NCI-H2196 (cell line): ENCODE data around the gene ZNF189.
A peak's percentile ranks its signal among the peaks of the same experiment; 100 is the strongest.

Experiments used
- DNase-seq: peaks from one replicate; lab custom pipeline; 2025; ENCODE audit not compliant: unreplicated experiment; lab: John Stamatoyannopoulos, UW

ZNF189 gene

DNA sequence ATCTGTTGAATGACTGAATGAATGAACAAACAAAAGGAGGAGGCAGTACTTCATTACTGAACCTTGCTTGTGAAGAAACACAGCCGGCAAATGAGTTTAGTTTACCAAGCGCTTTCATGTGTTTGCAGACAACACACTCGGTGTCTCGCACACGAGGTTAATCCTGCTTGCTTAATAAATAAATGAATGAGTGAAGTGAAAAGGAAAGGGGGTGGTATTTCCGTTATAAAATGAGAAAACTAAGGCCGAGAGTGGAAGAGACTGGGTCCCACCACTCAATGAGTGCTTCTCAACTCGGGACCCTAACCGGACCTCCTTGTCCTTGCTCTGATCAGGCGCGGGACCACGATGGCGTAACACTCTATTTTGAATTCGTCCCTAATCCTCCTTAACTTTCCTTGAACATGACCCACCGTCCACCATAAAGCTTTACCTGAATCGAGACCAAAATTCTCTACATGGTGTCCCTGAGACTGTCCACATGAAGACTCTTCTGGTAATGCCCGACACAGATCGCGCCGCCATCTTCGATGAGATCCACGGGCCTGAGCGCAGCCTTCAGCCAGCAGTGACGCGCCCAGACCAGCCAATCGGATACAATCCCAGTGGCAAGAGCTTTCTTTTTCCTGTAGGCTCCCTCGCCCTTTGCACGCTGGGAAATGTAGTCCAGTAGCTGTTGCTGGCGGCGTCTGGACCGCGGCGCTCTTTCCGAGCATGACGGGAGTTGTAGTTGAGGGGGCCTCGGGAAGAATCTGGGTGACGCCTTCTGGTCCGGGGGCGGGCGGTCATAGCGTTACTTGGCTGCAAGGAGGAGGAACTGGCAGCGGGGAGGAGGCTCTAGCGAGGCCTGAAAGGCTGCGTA is at the start of gene ZNF189, which contains the start of gene MRPL50:
TSS of gene ZNF189 (plus strand) at position 784 of the 862 bp plus-strand sequence. CDS start 306 bp downstream, outside the sequence.
TSS of gene MRPL50 (minus strand) at position 551 of the 862 bp plus-strand sequence. CDS start at position 525, 26 bp downstream.
- DNase-seq = peak; percentile 96

DNA sequence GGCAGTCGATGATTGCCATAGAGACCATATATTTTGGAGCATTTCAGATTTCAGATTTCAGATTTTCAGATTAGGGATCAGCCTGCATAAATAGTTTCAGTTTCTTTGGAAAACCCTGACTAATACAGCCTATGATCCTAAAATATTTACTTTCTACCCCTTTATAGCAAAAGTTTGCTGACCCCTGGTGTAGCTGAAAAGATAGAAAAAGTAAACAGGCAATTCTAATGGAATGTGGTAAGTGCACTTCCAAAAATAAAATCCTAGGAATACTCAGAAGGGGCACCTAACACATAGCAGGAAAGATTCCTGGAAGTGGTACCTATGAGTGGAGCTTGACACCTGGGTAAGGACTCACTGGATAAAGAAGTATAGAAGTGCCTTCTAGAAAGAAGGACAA is 48.4 kb upstream of the ZNF189 start:
- no peak for DNase-seq

GRCh38 chr9:101352892-101353463 is 45.7 kb upstream of the ZNF189 start:
- no peak for DNase-seq

DNA sequence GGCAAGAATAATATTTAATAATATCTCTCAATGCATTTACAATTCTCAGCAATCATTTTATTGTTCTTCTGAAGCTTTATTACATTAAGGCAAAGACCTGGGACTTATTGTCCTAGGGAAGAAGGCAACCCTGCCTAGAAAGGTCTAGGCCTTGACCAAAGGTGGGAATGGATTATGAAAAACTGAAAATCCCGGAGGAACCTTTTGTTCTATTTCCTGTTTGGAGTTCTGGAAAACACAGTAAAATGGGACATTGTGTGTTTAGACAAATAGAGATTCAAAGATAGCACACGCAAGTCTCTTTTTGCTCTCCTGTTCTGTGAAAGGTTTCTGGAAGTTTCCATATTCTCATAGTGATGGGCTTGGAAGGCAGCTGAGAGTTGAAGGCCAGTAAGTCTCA is 45.0 kb upstream of the ZNF189 start:
- no peak for DNase-seq

DNA sequence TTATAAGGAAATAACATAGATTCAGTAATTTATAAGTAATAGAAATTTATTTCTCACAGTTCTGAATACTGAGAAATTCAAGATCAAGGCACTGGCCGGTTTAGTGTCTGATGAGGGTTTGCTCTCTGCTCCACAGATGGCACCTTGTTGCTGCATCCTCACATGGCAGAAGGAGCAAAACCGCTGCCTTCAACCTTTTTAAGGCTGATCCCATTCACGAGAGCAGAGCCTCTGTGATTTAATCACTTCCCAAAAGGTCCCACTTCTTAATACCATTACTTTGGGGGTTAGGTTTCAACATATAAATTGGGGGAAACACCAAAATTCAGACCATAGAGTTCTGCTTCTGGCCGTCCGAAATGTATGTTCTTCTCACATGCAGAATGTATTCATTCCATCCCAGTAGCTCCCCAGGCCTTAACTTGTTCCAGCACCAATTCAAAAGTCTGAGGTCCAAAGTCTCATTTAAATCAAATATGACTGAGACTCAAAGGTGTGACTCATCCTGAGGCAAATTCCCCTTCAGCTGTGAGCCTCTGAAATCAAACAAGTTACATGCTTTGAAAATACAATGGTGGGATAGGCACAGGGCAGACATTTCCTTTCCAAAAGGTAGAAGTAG is 44.4 kb upstream of the ZNF189 start:
- no peak for DNase-seq

DNA sequence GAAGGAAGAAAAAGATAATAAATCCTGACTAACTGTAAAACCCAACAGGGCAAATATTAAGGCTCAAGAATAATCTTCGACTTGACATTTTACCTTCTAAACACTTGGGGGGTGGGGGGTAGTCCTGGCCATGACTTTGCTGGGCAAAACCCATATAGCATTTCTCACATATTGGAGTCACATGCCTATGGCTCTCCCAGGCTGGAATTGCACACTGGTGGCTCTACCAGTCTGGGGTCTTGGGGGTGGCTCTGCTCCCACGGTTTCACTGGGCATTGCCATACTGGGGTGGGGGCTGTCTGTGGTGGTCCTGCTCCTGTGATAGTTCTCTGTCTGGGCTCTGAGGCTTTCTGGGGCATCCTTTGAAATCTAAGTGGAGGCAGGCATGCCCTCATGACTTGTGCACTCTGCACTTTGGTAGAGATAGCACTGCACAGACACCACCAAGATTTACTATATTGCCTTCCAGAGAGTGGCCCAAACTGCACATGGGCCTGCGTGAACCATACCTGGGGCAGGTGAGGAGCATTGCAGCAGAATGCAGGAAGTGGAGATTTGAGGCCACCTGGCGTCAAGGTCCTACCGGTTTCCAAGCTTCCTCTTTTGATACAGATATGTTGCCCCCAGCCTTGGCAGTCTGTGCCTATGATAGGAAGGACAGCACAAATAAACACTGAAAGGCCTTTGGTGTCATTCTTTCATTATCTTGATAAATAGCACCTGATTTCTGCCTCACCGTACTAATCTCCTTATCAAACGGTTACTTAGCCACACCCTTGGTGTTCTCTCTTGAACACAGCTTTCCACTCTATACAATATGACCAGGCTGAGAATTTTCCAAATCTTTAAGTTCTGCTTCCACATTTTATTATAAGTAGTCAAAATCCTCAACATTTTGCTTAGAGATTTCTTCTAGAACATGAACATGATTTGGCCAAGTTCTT is 43.6 kb upstream of the ZNF189 start:
- DNase-seq = no peak

- no peak for DNase-seq
Measured at GRCh38 chr9:101356619-101357018, 42.0 kb upstream of the ZNF189 start.

- DNase-seq = no peak
Measured at GRCh38 chr9:101359679-101360078, 39.0 kb upstream of the ZNF189 start.

DNA sequence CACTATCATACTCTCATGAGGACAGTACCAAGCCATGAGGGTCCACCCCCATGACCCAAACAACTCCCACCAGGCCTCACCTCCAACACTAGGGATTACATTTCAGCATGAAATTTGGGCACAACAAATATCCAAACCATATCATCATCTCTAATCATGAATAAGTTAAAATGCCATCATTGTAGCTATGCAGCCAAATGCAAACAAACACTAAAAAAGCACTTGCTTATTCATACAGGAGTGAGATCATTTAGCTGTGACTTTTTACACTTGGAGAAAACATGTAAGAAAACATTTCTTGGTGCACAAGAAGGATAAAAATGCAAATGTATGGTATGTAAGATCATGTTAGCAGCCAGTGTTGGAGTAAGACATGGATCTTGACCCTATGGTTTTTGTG is 38.0 kb upstream of the ZNF189 start:
- DNase-seq = no peak

DNA sequence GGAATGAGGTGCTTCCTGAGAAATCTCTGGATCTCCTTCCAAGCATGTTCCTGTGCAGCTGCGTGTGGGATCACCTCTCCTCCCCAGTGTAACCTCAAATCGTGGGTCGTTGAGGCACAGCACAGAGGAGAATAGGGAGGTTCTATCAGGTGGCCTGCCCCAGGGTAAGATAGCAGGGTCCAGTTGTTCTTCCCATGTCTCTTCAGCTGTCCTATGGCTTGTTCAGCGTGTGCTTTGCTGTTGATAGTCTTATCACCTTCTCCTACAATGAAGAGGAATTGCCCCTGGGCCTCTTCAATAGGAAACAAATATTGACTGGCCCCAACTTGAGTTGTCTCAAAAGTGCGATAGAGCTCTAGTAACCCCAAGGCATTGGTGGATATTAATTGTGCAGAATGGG is 36.2 kb upstream of the ZNF189 start:
- no peak for DNase-seq

DNA sequence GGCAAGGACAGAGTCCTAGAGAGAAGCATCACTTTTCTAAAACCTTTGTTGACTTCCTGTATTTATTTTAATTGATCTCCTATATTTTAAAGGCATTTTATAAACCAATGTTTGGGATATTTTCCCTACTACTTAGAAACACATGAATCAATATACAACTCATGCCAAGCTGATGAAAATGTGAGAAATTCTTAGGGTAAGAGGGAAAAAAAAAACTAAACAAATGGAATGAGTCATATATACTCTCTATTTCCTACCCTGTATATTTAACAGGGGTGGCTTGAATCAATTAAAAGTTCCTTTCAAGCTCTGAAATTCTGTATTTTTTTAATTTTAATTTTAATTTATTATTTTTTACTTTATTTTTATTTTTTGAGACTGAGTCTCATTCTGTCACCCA is 33.5 kb upstream of the ZNF189 start:
- DNase-seq = no peak

GRCh38 chr9:101366038-101366756 is 32.5 kb upstream of the ZNF189 start:
- no peak for DNase-seq

DNA sequence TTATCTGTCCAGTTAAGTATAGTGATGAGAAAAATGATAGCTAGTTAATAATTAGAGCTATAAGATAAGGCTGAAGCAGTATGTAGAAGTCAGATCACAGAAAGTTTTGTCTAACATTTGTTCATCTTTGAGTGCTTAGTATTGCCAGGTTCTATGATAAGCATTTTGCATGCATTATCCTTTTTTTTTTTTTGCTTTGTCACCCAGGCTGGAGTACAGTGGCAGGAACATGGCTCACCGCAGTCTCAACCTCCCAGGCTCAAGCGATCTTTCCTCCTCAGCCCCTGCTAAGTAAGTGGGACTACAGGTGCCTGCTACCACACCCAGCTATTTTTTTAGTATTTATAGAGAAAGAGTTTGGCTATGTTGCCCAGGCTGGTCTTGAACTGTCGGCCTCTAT is 31.3 kb upstream of the ZNF189 start:
- no peak for DNase-seq

GRCh38 chr9:101369286-101369685 is 29.4 kb upstream of the ZNF189 start:
- DNase-seq = no peak

GRCh38 chr9:101369884-101370531 is 28.6 kb upstream of the ZNF189 start:
- DNase-seq = no peak

- no peak for DNase-seq
Measured at GRCh38 chr9:101371813-101372212, 26.8 kb upstream of the ZNF189 start.

DNA sequence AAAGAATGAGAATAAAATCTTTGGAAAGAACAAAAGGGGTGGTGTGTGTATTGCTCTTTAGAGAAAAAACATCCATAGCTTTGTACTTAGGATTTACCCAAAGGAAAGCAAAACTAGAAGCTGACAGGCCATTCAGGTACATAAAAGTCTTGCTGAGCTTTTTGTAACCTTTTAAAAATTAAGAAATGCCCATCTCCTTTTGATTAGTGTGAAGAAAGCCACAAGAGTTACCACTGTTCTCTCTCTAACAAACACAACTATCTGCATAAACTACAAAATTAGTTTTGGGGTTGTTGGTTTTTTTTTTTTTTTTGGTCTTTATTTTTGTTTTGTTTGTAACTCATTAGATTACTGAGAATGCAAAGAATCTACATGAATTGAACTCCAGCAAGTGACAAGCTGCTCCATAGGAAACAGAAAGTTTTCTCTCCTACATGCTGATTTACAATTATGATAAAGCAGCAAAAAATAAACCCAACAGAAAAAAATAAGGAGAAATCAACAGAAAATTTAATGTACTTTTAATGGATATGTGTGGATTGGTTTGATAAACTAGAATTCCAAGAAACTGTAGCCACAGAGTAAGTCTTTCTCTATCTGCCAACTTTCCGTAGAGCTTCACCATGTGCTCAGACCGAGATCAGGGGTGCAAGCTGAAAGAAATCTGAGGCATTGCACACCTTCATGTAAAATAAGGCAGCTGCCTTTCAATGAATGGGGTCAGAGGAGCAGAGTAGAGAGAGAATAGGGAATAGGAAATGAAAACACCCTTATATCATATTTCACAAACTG is 26.1 kb upstream of the ZNF189 start:
- peak; percentile 7 for DNase-seq

DNA sequence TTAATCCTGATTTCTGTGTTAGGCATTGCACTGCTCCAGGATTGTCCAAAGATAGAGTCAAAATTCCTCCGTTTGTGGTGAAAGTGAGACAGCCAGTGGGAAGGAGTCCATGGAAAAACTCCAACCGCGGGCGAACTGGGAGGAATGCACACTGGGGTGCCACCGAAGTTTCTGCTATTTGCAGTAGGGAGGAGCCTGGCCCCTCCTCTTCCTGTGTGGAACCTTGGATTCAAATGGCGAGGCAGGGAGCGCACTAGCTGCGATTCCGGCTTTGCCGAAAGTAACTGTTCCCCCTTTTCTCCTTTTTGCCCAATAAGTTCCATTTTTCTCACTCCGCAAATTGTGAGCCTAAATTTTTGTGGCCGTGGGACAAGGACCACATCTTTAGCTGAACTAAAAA is 23.1 kb upstream of the ZNF189 start:
- DNase-seq = no peak
